ENCODE data around the gene EPB41L2. TPM values are rescaled to one million over a fixed set of nuclear protein-coding genes. Genes with fewer than 3 reads are reported as not detected.

The EPB41L2 gene
- total RNA-seq, 1 donor from 2014 or later: 61.6 TPM

DNA sequence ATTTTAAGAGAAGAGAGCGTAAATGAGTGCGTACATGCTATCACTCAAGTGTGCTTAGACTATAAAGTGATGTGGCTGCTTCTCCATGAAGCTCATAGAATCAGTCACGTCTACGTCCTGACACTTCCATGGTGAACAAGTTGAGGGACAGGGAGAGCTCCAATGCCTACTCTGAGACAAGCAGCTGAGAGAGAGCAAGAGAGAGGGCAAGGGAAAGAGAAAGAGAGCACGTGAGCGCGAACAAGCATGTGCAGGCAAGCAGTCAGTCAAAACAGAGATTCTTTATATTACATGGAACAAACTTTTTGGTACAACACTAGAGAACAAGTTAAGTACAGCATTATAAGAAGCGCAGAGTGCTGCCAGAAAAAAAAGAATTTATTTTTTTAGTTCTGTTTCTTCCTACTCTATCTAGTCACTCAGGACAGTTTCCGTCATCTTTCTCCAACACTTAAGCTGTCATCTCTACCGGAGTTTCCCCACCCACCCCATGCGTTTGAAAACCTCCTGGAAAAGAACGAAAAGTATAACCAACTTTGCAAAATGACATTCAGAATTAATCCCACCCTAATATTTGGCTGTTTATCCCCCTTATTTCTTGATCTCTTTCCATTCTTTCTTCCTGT, 61.8 kb downstream of the EPB41L2 start:
- Mint-ChIP-seq H3K4me1 (ENCODE audit: low read depth) (peaks cover 37% of the 10 kb centered on the region), H3K27me3 (peaks cover 29% of the 10 kb centered on the region), H3K4me3 (ENCODE audit: low read depth) (no peak overlapping the region), H3K36me3 (ENCODE audit: insufficient read depth) (no peaks in the 10 kb centered on the region), H3K27ac (no peak overlapping the region), H3K9me3 (ENCODE audit: low read depth) (no peaks in the 10 kb centered on the region)
- no peak for DNase-seq (ENCODE audit: low spot score, unreplicated experiment)
- TF ChIP-seq, protein P1, sequence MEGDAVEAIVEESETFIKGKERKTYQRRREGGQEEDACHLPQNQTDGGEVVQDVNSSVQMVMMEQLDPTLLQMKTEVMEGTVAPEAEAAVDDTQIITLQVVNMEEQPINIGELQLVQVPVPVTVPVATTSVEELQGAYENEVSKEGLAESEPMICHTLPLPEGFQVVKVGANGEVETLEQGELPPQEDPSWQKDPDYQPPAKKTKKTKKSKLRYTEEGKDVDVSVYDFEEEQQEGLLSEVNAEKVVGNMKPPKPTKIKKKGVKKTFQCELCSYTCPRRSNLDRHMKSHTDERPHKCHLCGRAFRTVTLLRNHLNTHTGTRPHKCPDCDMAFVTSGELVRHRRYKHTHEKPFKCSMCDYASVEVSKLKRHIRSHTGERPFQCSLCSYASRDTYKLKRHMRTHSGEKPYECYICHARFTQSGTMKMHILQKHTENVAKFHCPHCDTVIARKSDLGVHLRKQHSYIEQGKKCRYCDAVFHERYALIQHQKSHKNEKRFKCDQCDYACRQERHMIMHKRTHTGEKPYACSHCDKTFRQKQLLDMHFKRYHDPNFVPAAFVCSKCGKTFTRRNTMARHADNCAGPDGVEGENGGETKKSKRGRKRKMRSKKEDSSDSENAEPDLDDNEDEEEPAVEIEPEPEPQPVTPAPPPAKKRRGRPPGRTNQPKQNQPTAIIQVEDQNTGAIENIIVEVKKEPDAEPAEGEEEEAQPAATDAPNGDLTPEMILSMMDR (IDR thresholded peaks at IDR 0.05; ENCODE audit: unreplicated experiment): no peak

DNA sequence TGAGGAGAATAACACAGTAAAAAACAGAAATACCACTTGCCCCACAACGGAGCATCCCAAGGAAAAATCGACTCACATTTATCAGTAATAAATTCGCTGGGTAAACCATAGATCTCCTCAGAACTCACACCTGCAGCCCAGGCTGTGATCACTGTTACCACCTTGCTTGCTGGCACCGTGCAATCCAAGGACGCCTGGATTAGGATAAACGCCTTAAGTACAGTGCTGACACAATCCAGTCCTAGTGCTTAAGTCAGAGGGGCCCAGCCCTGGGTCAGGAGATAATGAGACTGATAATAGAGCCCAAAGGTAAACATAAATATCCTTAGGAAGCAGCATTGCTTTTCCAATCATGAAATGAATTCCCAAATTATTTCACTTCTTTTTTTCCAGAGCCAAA, 62.5 kb downstream of the EPB41L2 start:
- Mint-ChIP-seq H3K27me3 (peaks cover 32% of the 10 kb centered on the region), H3K9me3 (ENCODE audit: low read depth) (peaks cover 3% of the 10 kb centered on the region), H3K36me3 (ENCODE audit: insufficient read depth) (peaks cover 2% of the 10 kb centered on the region), H3K4me1 (ENCODE audit: low read depth) (peaks cover 44% of the 10 kb centered on the region), H3K4me3 (ENCODE audit: low read depth) (no peak overlapping the region), H3K27ac (no peak overlapping the region)
- DNase-seq (ENCODE audit: low spot score, unreplicated experiment): no peak
- TF ChIP-seq, protein P1 (IDR thresholded peaks at IDR 0.05; ENCODE audit: unreplicated experiment): no peak

DNA sequence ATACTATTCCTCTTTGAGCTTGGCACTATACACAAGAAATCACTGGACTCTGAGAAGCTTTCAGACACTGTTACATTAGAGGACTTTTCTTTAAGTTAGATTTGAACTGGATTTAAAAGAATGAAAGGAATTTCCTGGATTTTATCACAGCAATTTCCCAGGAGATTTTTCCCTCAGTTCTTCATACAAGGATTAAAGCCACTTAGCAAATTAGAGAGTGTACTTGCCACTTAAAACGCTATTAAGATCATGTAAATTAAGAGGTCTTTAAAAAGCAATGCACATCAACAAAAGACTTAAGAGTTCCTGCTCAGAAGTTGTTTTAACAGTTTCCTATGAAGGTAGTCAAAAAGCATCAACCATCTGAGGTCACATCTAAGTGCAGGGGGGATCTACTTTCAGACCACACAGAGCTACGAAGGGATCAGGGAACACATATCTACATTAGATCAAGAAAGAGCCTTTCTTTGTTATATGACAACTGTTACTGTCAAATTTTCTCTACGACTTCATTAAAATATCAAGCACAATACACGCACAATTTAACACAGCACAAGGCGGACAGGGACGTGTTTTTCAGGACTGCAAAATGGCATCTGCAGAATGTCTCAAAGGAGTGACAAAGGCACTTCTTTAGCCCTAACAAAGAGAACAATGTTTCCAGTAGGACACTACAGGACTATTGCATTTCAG, 65.8 kb downstream of the EPB41L2 start:
- peaks cover 2% of the 10 kb centered on the region for H3K36me3 Mint-ChIP-seq (ENCODE audit: insufficient read depth)
- H3K27me3 Mint-ChIP-seq: peaks cover 33% of the 10 kb centered on the region
- peaks cover 46% of the 10 kb centered on the region for H3K4me1 Mint-ChIP-seq (ENCODE audit: low read depth)
- peaks cover 3% of the 10 kb centered on the region for H3K9me3 Mint-ChIP-seq (ENCODE audit: low read depth)
- peak overlapping the region; percentile 1 for H3K27ac Mint-ChIP-seq
- H3K4me3 Mint-ChIP-seq (ENCODE audit: low read depth): no peak overlapping the region
- DNase-seq (ENCODE audit: low spot score, unreplicated experiment): no peak
- TF ChIP-seq, protein P1 (IDR thresholded peaks at IDR 0.05; ENCODE audit: unreplicated experiment): no peak

DNA sequence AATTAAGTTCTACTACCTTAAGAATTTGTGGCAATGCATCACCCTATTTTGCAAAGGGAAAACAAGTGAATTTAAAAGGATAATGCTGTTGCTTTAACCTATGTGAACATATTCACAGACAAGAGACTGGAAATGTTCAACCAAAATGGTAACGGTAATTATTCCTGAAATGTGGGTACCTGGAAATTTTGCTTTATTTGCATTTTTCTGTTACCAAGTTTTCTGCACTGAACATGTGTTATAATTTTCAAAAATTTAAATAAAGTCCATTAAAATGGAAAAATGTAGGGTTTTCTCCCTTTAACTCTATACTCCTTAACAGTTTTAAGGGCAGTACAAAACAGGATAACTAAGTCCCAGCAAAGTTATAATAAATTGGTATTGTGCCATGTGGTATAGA, 66.4 kb downstream of the EPB41L2 start:
- H3K27me3 Mint-ChIP-seq: peaks cover 32% of the 10 kb centered on the region
- peaks cover 3% of the 10 kb centered on the region for H3K9me3 Mint-ChIP-seq (ENCODE audit: low read depth)
- DNase-seq (ENCODE audit: low spot score, unreplicated experiment): no peak
- H3K27ac Mint-ChIP-seq: no peak overlapping the region
- peaks cover 2% of the 10 kb centered on the region for H3K36me3 Mint-ChIP-seq (ENCODE audit: insufficient read depth)
- no peak overlapping the region for H3K4me3 Mint-ChIP-seq (ENCODE audit: low read depth)
- TF ChIP-seq, protein P1 (IDR thresholded peaks at IDR 0.05; ENCODE audit: unreplicated experiment): no peak
- peaks cover 42% of the 10 kb centered on the region for H3K4me1 Mint-ChIP-seq (ENCODE audit: low read depth)

DNA sequence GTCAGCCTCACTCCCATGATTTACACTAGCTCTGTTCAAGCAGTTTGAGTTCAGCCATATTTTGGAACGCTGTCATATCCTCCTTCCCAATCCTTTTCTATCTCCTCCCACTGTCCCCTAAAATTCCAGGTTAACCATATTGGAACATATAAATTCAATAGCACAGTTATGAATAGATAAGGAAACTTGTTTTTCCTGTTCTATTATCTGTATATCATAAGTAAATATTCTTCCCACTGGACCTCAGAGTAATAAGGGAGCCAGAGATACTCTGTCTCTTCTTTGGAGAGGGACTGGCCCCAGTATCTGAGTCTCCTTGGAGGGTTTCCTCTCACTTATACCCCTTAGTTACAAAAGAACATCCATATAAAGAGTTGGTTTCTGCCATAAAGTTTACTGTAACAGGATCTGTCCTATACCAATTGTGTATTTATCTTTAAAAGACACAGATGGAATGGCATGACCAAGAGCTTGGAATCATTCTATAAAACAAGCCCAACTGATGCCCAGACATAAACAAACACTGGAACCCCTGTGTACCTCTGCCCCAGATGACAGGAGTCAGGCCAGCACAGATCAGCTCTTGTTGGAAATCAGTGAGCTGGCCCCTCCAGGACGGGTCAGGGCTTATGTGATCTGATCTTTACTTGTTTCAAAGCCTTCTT, 67.1 kb downstream of the EPB41L2 start:
- TF ChIP-seq, protein P1 (IDR thresholded peaks at IDR 0.05; ENCODE audit: unreplicated experiment): no peak
- Mint-ChIP-seq H3K36me3 (ENCODE audit: insufficient read depth) (peaks cover 2% of the 10 kb centered on the region), H3K27me3 (peaks cover 35% of the 10 kb centered on the region), H3K9me3 (ENCODE audit: low read depth) (peaks cover 3% of the 10 kb centered on the region), H3K27ac (no peak overlapping the region), H3K4me3 (ENCODE audit: low read depth) (no peak overlapping the region), H3K4me1 (ENCODE audit: low read depth) (peaks cover 38% of the 10 kb centered on the region)
- DNase-seq (ENCODE audit: low spot score, unreplicated experiment): no peak

Measured in progenitor cell of endocrine pancreas (in vitro differentiated cells).